H1 (cell line): ENCODE measurements around the gene MYBL2. TPM values are rescaled to one million over a fixed set of nuclear protein-coding genes. Genes with fewer than 3 reads are reported as not detected.
"Not testable (repeated sequence)": the region's sequence is repeated elsewhere in the genome, so short reads cannot be mapped to it uniquely, and the experiment has no call there.

Experiments used
- CTCF ChIA-PET: fragments of 300-600 bp; sonication (Branson Sonifier 250); formaldehyde crosslinking; loops from one replicate; lab custom pipeline; 2021; ENCODE audit not compliant: partially characterized antibody; lab: Charles Lee
- POLR2A ChIA-PET: fragments of 300-600 bp; sonication (Branson Sonifier 250); formaldehyde crosslinking; loops from one replicate; lab custom pipeline; 2021; ENCODE audit warnings: inconsistent platforms; ENCODE audit not compliant: partially characterized antibody; lab: Charles Lee
- DNase-seq, 2 experiments: peaks; one replicate each; pipeline versions ENCODE4 v3.0.0 to v3.0.0-alpha.2; 2010 to 2022; ENCODE audit warnings: low spot score in 2 of 2, low read depth in 1 of 2, mixed read lengths in 1 of 2
- FAIRE-seq: peaks from 2 replicates; lab custom pipeline; 2011; peaks lifted over from hg19 to GRCh38; lab: Jason Lieb, UNC
- H2AFZ ChIP-seq: 2 replicates; pipeline ENCODE4 v1.8.1; 2012; ENCODE audit warnings: low read length, inconsistent platforms
- H2AK5ac ChIP-seq: 2 replicates; pipeline ENCODE4 v1.6.1; 2013; ENCODE audit warnings: low read depth, low read length
- H2BK120ac ChIP-seq: replicated peaks from 2 replicates; pipeline ENCODE3; 2013; ENCODE audit warnings: low read depth, low read length, inconsistent platforms
- H2BK12ac ChIP-seq: 2 replicates; pipeline ENCODE4 v1.6.1; 2013; ENCODE audit warnings: low read depth, low read length
- H2BK15ac ChIP-seq: 2 replicates; pipeline ENCODE4 v1.6.1; 2013; ENCODE audit warnings: low read length
- H2BK20ac ChIP-seq: 2 replicates; pipeline ENCODE4 v1.6.1; 2013; ENCODE audit warnings: low read length
- H2BK5ac ChIP-seq: 2 replicates; pipeline ENCODE4 v1.6.1; 2013; ENCODE audit warnings: low read depth, low read length
- H3K14ac ChIP-seq: 2 replicates; pipeline ENCODE4 v1.6.1; 2013; ENCODE audit warnings: inconsistent platforms; ENCODE audit not compliant: insufficient read length
- H3K18ac ChIP-seq: 2 replicates; pipeline ENCODE4 v1.6.1; 2013; ENCODE audit warnings: low read length; ENCODE audit errors: extremely low read depth
- H3K23ac ChIP-seq: 2 replicates; pipeline ENCODE4 v1.6.1; 2013; ENCODE audit warnings: inconsistent platforms; ENCODE audit not compliant: insufficient read length
- H3K23me2 ChIP-seq: 2 replicates; pipeline ENCODE4 v1.6.1; 2013; ENCODE audit warnings: low read depth, low read length
- H3K27ac ChIP-seq: 2 replicates; pipeline ENCODE4 v1.6.1; 2011; ENCODE audit warnings: low read depth, low read length, inconsistent platforms
- H3K27me3 ChIP-seq, 4 experiments: replicated peaks in 1 of 4; 1 replicate in 1 of 4; 2 replicates in 3 of 4; pipeline versions ENCODE4 v1.6.1 to v1.8.1; 2011 to 2013; ENCODE audit warnings: low read length in 3 of 4, mild to moderate bottlenecking in 3 of 4, inconsistent platforms in 2 of 4, mixed read lengths in 2 of 4, moderate library complexity in 1 of 4; ENCODE audit not compliant: control insufficient read depth in 3 of 4, insufficient read depth in 3 of 4; ENCODE audit errors: extremely low read depth in 1 of 4
- H3K36me3 ChIP-seq, 4 experiments: 2 replicates each; pipeline versions ENCODE4 v1.6.1 to v1.8.1; 2011 to 2013; ENCODE audit warnings: mild to moderate bottlenecking in 4 of 4, low read length in 3 of 4, moderate library complexity in 2 of 4, control low read depth in 1 of 4, inconsistent platforms in 1 of 4; ENCODE audit not compliant: insufficient read depth in 4 of 4, control insufficient read depth in 2 of 4
- H3K4ac ChIP-seq: replicated peaks from 2 replicates; pipeline ENCODE3; 2013; ENCODE audit warnings: low read length, low read depth, mixed read lengths, inconsistent platforms; ENCODE audit not compliant: insufficient read length
- H3K4me1 ChIP-seq, 4 experiments: replicated peaks in 1 of 4; 1 replicate in 1 of 4; 2 replicates in 3 of 4; pipeline versions ENCODE4 v1.6.1 to v1.8.1; 2011 to 2013; ENCODE audit warnings: low read length in 3 of 4, inconsistent platforms in 2 of 4, mixed read lengths in 1 of 4; ENCODE audit not compliant: insufficient read depth in 4 of 4, control insufficient read depth in 3 of 4
- H3K4me2 ChIP-seq, 2 experiments: 2 replicates each; pipeline versions ENCODE4 v1.6.1 to v1.8.1; 2011 to 2013; ENCODE audit warnings: low read depth in 2 of 2, low read length in 2 of 2, control low read depth in 1 of 2, inconsistent platforms in 1 of 2, mild to moderate bottlenecking in 1 of 2; ENCODE audit not compliant: insufficient read depth in 1 of 2
- H3K4me3 ChIP-seq, 4 experiments: fragments of 200-600, 300-600 bp in 1 of 4; sonication (generic), shearing (Covaris generic), sonication (Bioruptor Twin) in 1 of 4; 2 replicates each; pipeline versions ENCODE4 v1.5.1 to v1.8.1; 2011 to 2016; ENCODE audit warnings: low read length in 4 of 4, low read depth in 3 of 4, control low read depth in 2 of 4, inconsistent platforms in 2 of 4, mild to moderate bottlenecking in 2 of 4, mixed read lengths in 1 of 4, moderate library complexity in 1 of 4; ENCODE audit not compliant: insufficient read depth in 2 of 4; ENCODE audit errors: extremely low read depth in 1 of 4
- H3K56ac ChIP-seq: replicated peaks from 2 replicates; pipeline ENCODE3; 2013; ENCODE audit warnings: low read depth, mild to moderate bottlenecking, mixed read lengths, low read length, inconsistent platforms; ENCODE audit not compliant: insufficient read length
- H3K79me1 ChIP-seq: 2 replicates; pipeline ENCODE4 v1.6.1; 2013; ENCODE audit warnings: low read depth, low read length, control low read depth
- H3K79me2 ChIP-seq, 2 experiments: 2 replicates each; pipeline versions ENCODE4 v1.6.1 to v1.8.1; 2012 to 2013; ENCODE audit warnings: low read length in 2 of 2, mild to moderate bottlenecking in 2 of 2, inconsistent platforms in 1 of 2; ENCODE audit not compliant: insufficient read depth in 2 of 2, control insufficient read depth in 1 of 2
- H3K9ac ChIP-seq, 4 experiments: replicated peaks in 1 of 4; 1 replicate in 1 of 4; 2 replicates in 3 of 4; pipeline versions ENCODE4 v1.6.1 to v1.8.1; 2011 to 2013; ENCODE audit warnings: low read depth in 3 of 4, low read length in 3 of 4, control low read depth in 2 of 4, mild to moderate bottlenecking in 2 of 4, moderate library complexity in 2 of 4, inconsistent platforms in 1 of 4; ENCODE audit errors: extremely low read depth in 1 of 4
- H3K9me3 ChIP-seq, 2 experiments: 2 replicates each; pipeline versions ENCODE4 v1.6.1 to v1.8.1; 2012 to 2013; ENCODE audit warnings: mild to moderate bottlenecking in 2 of 2, moderate library complexity in 2 of 2, control low read depth in 1 of 2, inconsistent platforms in 1 of 2, low read depth in 1 of 2, low read length in 1 of 2, mixed read lengths in 1 of 2; ENCODE audit not compliant: insufficient read depth in 2 of 2
- H4K20me1 ChIP-seq, 2 experiments: replicated peaks in 1 of 2; 2 replicates each; pipeline versions ENCODE3 to v1.8.1; 2011 to 2013; ENCODE audit warnings: inconsistent platforms in 2 of 2, low read length in 2 of 2, mild to moderate bottlenecking in 1 of 2; ENCODE audit not compliant: insufficient read depth in 2 of 2, control insufficient read depth in 1 of 2
- H4K5ac ChIP-seq: 2 replicates; pipeline ENCODE4 v1.6.1; 2013; ENCODE audit warnings: low read length, low read depth, mixed read lengths, inconsistent platforms; ENCODE audit not compliant: insufficient read length
- H4K8ac ChIP-seq: 2 replicates; pipeline ENCODE4 v1.8.0; 2013; ENCODE audit warnings: mild to moderate bottlenecking, moderate library complexity, low read length, inconsistent platforms; ENCODE audit not compliant: insufficient read depth; ENCODE audit errors: extremely low read depth
- H4K91ac ChIP-seq: replicated peaks from 2 replicates; pipeline ENCODE3; 2013; ENCODE audit warnings: low read length, mixed read lengths, inconsistent platforms; ENCODE audit not compliant: insufficient read length
- WGBS, 2 experiments: shearing (Covaris generic) in 1 of 2; methylation state at CpG; one replicate each; pipeline versions ENCODE4 v1.1.6 to v1.1.7; 2013 to 2015; ENCODE audit warnings: low lambda C conversion rate in 2 of 2, mixed read lengths in 2 of 2, inconsistent platforms in 1 of 2, low coverage in 1 of 2, missing lambda C conversion rate in 1 of 2; ENCODE audit not compliant: insufficient replicate concordance in 2 of 2, insufficient coverage in 1 of 2, insufficient read length in 1 of 2; ENCODE audit errors: extremely low coverage in 1 of 2, missing lambda C conversion rate in 1 of 2; 5-methylcytosine and 5-hydroxymethylcytosine counted together
- polyA plus RNA-seq, 7 experiments: library from polyadenylated mRNA; depleted of rRNA in 3 of 7; stranded (reverse) in 5 of 7; unstranded in 2 of 7; fragments of >200 nt in 5 of 7; fragments of 200-250 nt in 2 of 7; gene quantifications; 1 replicate in 5 of 7; 2 replicates in 1 of 7; 4 replicates in 1 of 7; pipeline versions ENCODE4 v1.2.1 to v1.2.3, GENCODE V29; 2011 to 2013; ENCODE audit warnings: missing spikeins in 2 of 7, mixed read lengths in 2 of 7
- total RNA-seq: library from RNA; stranded (reverse); fragmentation: NEBNext Ultra II Directional; extraction: Animal tissue kit (Norgen Biotek cat#: 25700); gene quantifications from 2 replicates; pipeline ENCODE4 v1.2.1, GENCODE V29; 2021

Gene MYBL2
- total and polyA plus RNA-seq, 2 of the 8 experiments (the other 6 are each of a cell fraction or from before 2014, with no cell fraction given) = 75.3 to 207 TPM

- FAIRE-seq, H3K4me3 ChIP-seq, CTCF ChIA-PET, H3K23me2 ChIP-seq, H4K8ac ChIP-seq, H3K9me3 ChIP-seq, H2AFZ ChIP-seq, H2BK12ac ChIP-seq, H3K27ac ChIP-seq, H3K4ac ChIP-seq, H2BK120ac ChIP-seq, DNase-seq, H4K5ac ChIP-seq, H2AK5ac ChIP-seq, H3K79me1 ChIP-seq, H3K36me3 ChIP-seq, H3K23ac ChIP-seq, H3K14ac ChIP-seq, H3K56ac ChIP-seq, H4K20me1 ChIP-seq, H3K27me3 ChIP-seq, H3K79me2 ChIP-seq, H2BK20ac ChIP-seq, H3K4me1 ChIP-seq, H3K18ac ChIP-seq, H2BK15ac ChIP-seq, H4K91ac ChIP-seq, H3K9ac ChIP-seq, H2BK5ac ChIP-seq, H3K4me2 ChIP-seq: not testable (repeated sequence)
- POLR2A ChIA-PET = interaction anchor here (1.5 kb wide), 1 partner anchor 11 kb away, joined by 5 read pairs; no protein-coding TSS in a partner anchor
- WGBS, 2 experiments = 100% methylated on average over 5 of the region's 6 CpGs; no CpG with 5 or more reads in 1 of the 2 experiments
These were observed 11.7 kb upstream of the MYBL2 start for GRCh38 chr20:43655176-43655575.
